Esophagus muscularis mucosa (tissue), 4 donors: ENCODE measurements around the gene PHOX2A. TPM values are rescaled to one million over a fixed set of nuclear protein-coding genes. Genes with fewer than 3 reads are reported as not detected.
A peak's percentile ranks its signal among the peaks of the same experiment; 100 is the strongest.

Experiments
- DNase-seq: peaks from one replicate; pipeline ENCODE4 v3.0.0-alpha.2; 2017; ENCODE audit errors: extremely low spot score
- H3K27ac ChIP-seq, 4 donors: fragments of 200-600 bp; sonication (generic); replicated peaks in 1 of 4; 1 replicate in 3 of 4; 2 replicates in 1 of 4; pipeline ENCODE4 v1.5.1; 2016 to 2019; ENCODE audit warnings: mild to moderate bottlenecking in 1 of 4
- H3K27me3 ChIP-seq, 4 donors: fragments of 200-600 bp; sonication (generic); one replicate each; pipeline versions ENCODE4 v1.5.1 to v1.6.0; 2016 to 2019
- H3K36me3 ChIP-seq, 4 donors: fragments of 200-600 bp; sonication (generic); one replicate each; pipeline ENCODE4 v1.5.1; 2016 to 2019
- H3K4me1 ChIP-seq, 4 donors: fragments of 200-600 bp; sonication (generic); one replicate each; pipeline ENCODE4 v1.5.1; 2016 to 2019
- H3K4me3 ChIP-seq, 4 donors: fragments of 200-600 bp; sonication (generic); 1 replicate in 2 of 4; 2 replicates in 2 of 4; pipeline ENCODE4 v1.5.1; 2016 to 2019; ENCODE audit warnings: mild to moderate bottlenecking in 4 of 4, moderate library complexity in 1 of 4
- H3K9me3 ChIP-seq, 4 donors: fragments of 200-600 bp; sonication (generic); 1 replicate in 3 of 4; 2 replicates in 1 of 4; pipeline ENCODE4 v1.5.1; 2016 to 2019
- EP300 ChIP-seq: sonication (generic); formaldehyde crosslinking; IDR thresholded peaks from one replicate; pipeline ENCODE4 v1.6.1; 2017; ENCODE audit warnings: antibody characterized with exemption
- POLR2A ChIP-seq: fragments of 450-650 bp; IDR thresholded peaks from one replicate; pipeline ENCODE4 v1.6.1; 2017; ENCODE audit warnings: antibody characterized with exemption, moderate library complexity, mild to moderate bottlenecking, low read depth
- POLR2AphosphoS5 ChIP-seq, 2 donors: sonication (generic); formaldehyde crosslinking; IDR thresholded peaks; one replicate each; pipeline ENCODE4 v1.6.1; 2017; ENCODE audit warnings: antibody characterized with exemption in 2 of 2
- WGBS: methylation state at CpG from one replicate; pipeline ENCODE4 v1.1.5; 2018; 5-methylcytosine and 5-hydroxymethylcytosine counted together
- intact Hi-C: fragments of 100-400 bp; cut with DNase I; formaldehyde crosslinking; loops from one replicate; pipeline ENCODE4 v1.15.1; 2023
- total RNA-seq, 4 donors: library from RNA; depleted of rRNA; stranded (reverse); fragments of >200 nt; gene quantifications; one replicate each; pipeline versions ENCODE4 v1.1.0 to v1.2.1, GENCODE V29; 2016
- TF ChIP-seq, protein P1 (sequence below), 3 experiments: fragments of 200-600 bp in 2 of 3; fragments of 450-650 bp in 1 of 3; sonication (generic) in 2 of 3; IDR thresholded peaks; one replicate each; pipeline ENCODE4 v1.5.1; 2017 to 2019; ENCODE audit warnings: antibody characterized with exemption in 3 of 3, mild to moderate bottlenecking in 2 of 3, moderate library complexity in 1 of 3

The PHOX2A gene
- total RNA-seq, 4 donors from 2014 or later: 1.2 to 1.3 (median 1.3) TPM

- TF ChIP-seq EP300 (no peak), POLR2AphosphoS5 (IDR thresholded peaks at IDR 0.05) (no peak), POLR2A (no peak)
- TF ChIP-seq, protein P1, sequence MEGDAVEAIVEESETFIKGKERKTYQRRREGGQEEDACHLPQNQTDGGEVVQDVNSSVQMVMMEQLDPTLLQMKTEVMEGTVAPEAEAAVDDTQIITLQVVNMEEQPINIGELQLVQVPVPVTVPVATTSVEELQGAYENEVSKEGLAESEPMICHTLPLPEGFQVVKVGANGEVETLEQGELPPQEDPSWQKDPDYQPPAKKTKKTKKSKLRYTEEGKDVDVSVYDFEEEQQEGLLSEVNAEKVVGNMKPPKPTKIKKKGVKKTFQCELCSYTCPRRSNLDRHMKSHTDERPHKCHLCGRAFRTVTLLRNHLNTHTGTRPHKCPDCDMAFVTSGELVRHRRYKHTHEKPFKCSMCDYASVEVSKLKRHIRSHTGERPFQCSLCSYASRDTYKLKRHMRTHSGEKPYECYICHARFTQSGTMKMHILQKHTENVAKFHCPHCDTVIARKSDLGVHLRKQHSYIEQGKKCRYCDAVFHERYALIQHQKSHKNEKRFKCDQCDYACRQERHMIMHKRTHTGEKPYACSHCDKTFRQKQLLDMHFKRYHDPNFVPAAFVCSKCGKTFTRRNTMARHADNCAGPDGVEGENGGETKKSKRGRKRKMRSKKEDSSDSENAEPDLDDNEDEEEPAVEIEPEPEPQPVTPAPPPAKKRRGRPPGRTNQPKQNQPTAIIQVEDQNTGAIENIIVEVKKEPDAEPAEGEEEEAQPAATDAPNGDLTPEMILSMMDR (IDR thresholded peaks at IDR 0.05): no peak
- Histone ChIP-seq H3K27ac (peak overlapping the region in 1 of 4 donors; percentile 12), H3K27me3 (no peaks in the 10 kb centered on the region), H3K9me3 (no peaks in the 10 kb centered on the region), H3K4me1 (peaks cover 14 to 70% (median 41%) of the 10 kb centered on the region in 4 donors), H3K36me3 (peaks cover 54 to 100% (median 93%) of the 10 kb centered on the region in 4 donors), H3K4me3 (no peak overlapping the region)
- WGBS: 83% methylated on average over 6 of the region's 9 CpGs
- intact Hi-C loops: no loop called here
- DNase-seq: no peak
Observed at GRCh38 chr11:72231396-72232259, 12.3 kb downstream of the PHOX2A start.

GRCh38 chr11:72230764-72231365, 13.1 kb downstream of the PHOX2A start:
- no peak for DNase-seq
- no peak overlapping the region for H3K4me3 ChIP-seq
- WGBS: 86% methylated on average over 12 of the region's 18 CpGs
- TF ChIP-seq EP300 (no peak), POLR2AphosphoS5 (IDR thresholded peaks at IDR 0.05) (no peak), POLR2A (no peak)
- TF ChIP-seq, protein P1 (IDR thresholded peaks at IDR 0.05): no peak
- no peak overlapping the region for H3K27ac ChIP-seq
- peaks cover 54 to 96% (median 87%) of the 10 kb centered on the region in 4 donors for H3K36me3 ChIP-seq
- no peaks in the 10 kb centered on the region for H3K27me3 ChIP-seq
- peaks cover 17 to 70% (median 41%) of the 10 kb centered on the region in 4 donors for H3K4me1 ChIP-seq
- intact Hi-C loops: no loop called here
- H3K9me3 ChIP-seq: no peaks in the 10 kb centered on the region

DNA sequence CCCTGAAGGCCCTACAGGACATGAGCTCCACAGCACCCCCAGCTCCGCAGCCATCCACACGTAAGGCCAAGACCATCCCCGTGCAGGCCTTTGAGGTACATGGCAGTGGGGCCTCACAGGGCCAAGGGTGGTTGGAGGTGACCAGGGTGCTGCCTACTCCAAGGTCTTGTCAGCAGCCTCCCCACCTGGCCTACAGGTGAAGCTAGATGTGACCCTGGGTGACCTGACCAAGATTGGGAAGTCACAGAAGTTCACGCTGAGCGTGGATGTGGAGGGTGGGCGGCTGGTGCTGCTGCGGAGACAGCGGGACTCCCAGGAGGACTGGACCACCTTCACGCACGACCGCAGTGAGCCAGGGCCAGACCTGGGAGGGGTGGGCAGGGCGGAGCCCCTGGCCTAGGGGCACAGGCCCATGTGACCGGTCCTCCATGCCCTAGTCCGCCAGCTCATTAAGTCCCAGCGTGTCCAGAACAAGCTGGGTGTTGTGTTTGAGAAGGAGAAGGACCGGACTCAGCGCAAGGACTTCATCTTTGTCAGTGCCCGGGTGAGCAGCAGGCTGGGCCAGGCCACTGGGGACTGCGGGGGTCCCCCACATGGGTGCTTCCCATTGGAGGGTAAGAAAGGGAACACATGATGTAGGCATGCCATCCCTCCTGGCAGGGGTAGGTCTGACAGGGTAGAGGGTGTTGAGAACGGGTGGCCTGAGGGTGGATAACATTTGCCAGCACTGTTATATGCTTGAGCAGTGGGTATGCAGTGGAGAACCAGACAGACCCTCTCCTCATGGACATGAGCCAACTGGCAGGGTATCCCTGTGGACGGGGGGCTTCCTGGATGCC, 13.8 kb downstream of the PHOX2A start:
- Histone ChIP-seq H3K27me3 (no peaks in the 10 kb centered on the region), H3K4me1 (peaks cover 22 to 70% (median 41%) of the 10 kb centered on the region in 4 donors), H3K27ac (no peak overlapping the region), H3K9me3 (no peaks in the 10 kb centered on the region), H3K4me3 (no peak overlapping the region), H3K36me3 (peaks cover 54 to 89% (median 79%) of the 10 kb centered on the region in 4 donors)
- 92% methylated on average over 20 of the region's 21 CpGs for WGBS
- DNase-seq: no peak
- intact Hi-C loops: loop anchor here (10.0 kb wide), 1 partner anchor 205 kb away; no protein-coding TSS in a partner anchor
- TF ChIP-seq, protein P1 (IDR thresholded peaks at IDR 0.05): no peak
- TF ChIP-seq EP300: no peak
- no peak for TF ChIP-seq POLR2AphosphoS5 (IDR thresholded peaks at IDR 0.05)
- TF ChIP-seq POLR2A: no peak

GRCh38 chr11:72229336-72229924, 14.5 kb downstream of the PHOX2A start:
- intact Hi-C loops: loop anchor here (10.0 kb wide), 1 partner anchor 205 kb away; no protein-coding TSS in a partner anchor
- Histone ChIP-seq H3K27ac (no peak overlapping the region), H3K27me3 (no peaks in the 10 kb centered on the region), H3K4me1 (peaks cover 22 to 66% (median 38%) of the 10 kb centered on the region in 4 donors), H3K36me3 (peaks cover 53 to 82% (median 72%) of the 10 kb centered on the region in 4 donors), H3K4me3 (no peak overlapping the region), H3K9me3 (no peaks in the 10 kb centered on the region)
- 94% methylated on average over 4 of the region's 8 CpGs for WGBS
- DNase-seq: no peak
- TF ChIP-seq, protein P1 (IDR thresholded peaks at IDR 0.05): no peak
- TF ChIP-seq EP300 (no peak), POLR2A (no peak)
